Fibroblast of villous mesenchyme (primary cell): ENCODE results near the gene WAPL. TPM values are rescaled to one million over a fixed set of nuclear protein-coding genes. Genes with fewer than 3 reads are reported as not detected.
A peak's percentile ranks its signal among the peaks of the same experiment; 100 is the strongest.

Source experiments
- DNase-seq: peaks from one replicate; pipeline ENCODE4 v3.0.0-alpha.2; 2010; ENCODE audit warnings: low read depth
- H3K4me3 ChIP-seq: 2 replicates; pipeline ENCODE4 v1.5.1; 2011; ENCODE audit warnings: low read depth, mild to moderate bottlenecking, low read length
- CTCF ChIP-seq: IDR thresholded peaks from 2 replicates; pipeline ENCODE4 v1.5.1; 2012; ENCODE audit warnings: low read depth, mild to moderate bottlenecking, low read length; ENCODE audit not compliant: insufficient read depth
- total RNA-seq: library from RNA; depleted of rRNA; stranded (reverse); fragments of >200 nt; gene quantifications from 2 replicates; pipeline ENCODE4 v1.2.3, GENCODE V29; 2012

WAPL gene
- total RNA-seq, 1 donor, result 64.8 TPM

- DNase-seq, result peak; percentile 81
- no peak overlapping the region for H3K4me3 ChIP-seq
- TF ChIP-seq CTCF, result no peak
These were observed 108.4 kb downstream of the WAPL start for GRCh38 chr10:86413046-86413728.

- no peak for DNase-seq
- H3K4me3 ChIP-seq, result no peak overlapping the region
- no peak for TF ChIP-seq CTCF
These were observed 109.6 kb downstream of the WAPL start for GRCh38 chr10:86411852-86412560.

- no peak overlapping the region for H3K4me3 ChIP-seq
- DNase-seq, result peak; percentile 88
- TF ChIP-seq CTCF, result no peak
These were observed 110.2 kb downstream of the WAPL start for GRCh38 chr10:86411281-86411841.

- peak; percentile 49 for DNase-seq
- no peak for TF ChIP-seq CTCF
- H3K4me3 ChIP-seq, result no peak overlapping the region
These were observed 111.0 kb downstream of the WAPL start for GRCh38 chr10:86410542-86411124.

GRCh38 chr10:86409183-86409582, 112.4 kb downstream of the WAPL start:
- DNase-seq, result no peak
- H3K4me3 ChIP-seq, result no peak overlapping the region
- no peak for TF ChIP-seq CTCF

GRCh38 chr10:86403183-86403797, 118.3 kb downstream of the WAPL start:
- DNase-seq, result no peak
- no peak overlapping the region for H3K4me3 ChIP-seq
- TF ChIP-seq CTCF, result no peak
